Neuronal stem cell (in vitro differentiated cells): ENCODE measurements around the gene NPAS2.

ENCODE experiments used
- DNase-seq: peaks from one replicate; pipeline ENCODE4 v3.0.0-alpha.2; 2013; ENCODE audit warnings: low spot score
- H2AFZ ChIP-seq: one replicate; pipeline ENCODE4 v1.6.1; 2013; ENCODE audit warnings: mild to moderate bottlenecking, low read length, inconsistent platforms
- H2AK5ac ChIP-seq: 2 replicates; pipeline ENCODE4 v1.6.1; 2013; ENCODE audit warnings: low read depth, mild to moderate bottlenecking, inconsistent platforms, low read length, moderate library complexity, mixed read lengths
- H2BK120ac ChIP-seq: 2 replicates; pipeline ENCODE4 v1.6.1; 2013; ENCODE audit warnings: low read depth, mild to moderate bottlenecking, inconsistent platforms, low read length, moderate library complexity, mixed read lengths
- H2BK12ac ChIP-seq: one replicate; pipeline ENCODE4 v1.6.1; 2013; ENCODE audit warnings: low read length, inconsistent platforms
- H2BK15ac ChIP-seq: 2 replicates; pipeline ENCODE4 v1.6.1; 2013; ENCODE audit warnings: mild to moderate bottlenecking, low read length, inconsistent platforms, mixed read lengths
- H2BK5ac ChIP-seq: one replicate; pipeline ENCODE4 v1.6.1; 2013; ENCODE audit warnings: inconsistent platforms, mild to moderate bottlenecking, low read length, moderate library complexity
- H3K14ac ChIP-seq: one replicate; pipeline ENCODE4 v1.6.1; 2013; ENCODE audit warnings: low read length, inconsistent platforms
- H3K18ac ChIP-seq: 2 replicates; pipeline ENCODE4 v1.6.1; 2013; ENCODE audit warnings: low read length, inconsistent platforms
- H3K23ac ChIP-seq: 2 replicates; pipeline ENCODE4 v1.6.1; 2013; ENCODE audit warnings: low read depth, mild to moderate bottlenecking, mixed read lengths, low read length, inconsistent platforms; ENCODE audit not compliant: poor library complexity
- H3K27ac ChIP-seq: replicated peaks from 3 replicates; pipeline ENCODE4 v1.5.1; 2013; ENCODE audit warnings: low read length, inconsistent platforms
- H3K27me3 ChIP-seq, 3 experiments: 2 replicates each; pipeline ENCODE4 v1.6.1; 2013; ENCODE audit warnings: low read length in 3 of 3, mild to moderate bottlenecking in 2 of 3, inconsistent platforms in 1 of 3, low read depth in 1 of 3, mixed read lengths in 1 of 3, moderate library complexity in 1 of 3; ENCODE audit not compliant: control insufficient read depth in 3 of 3, insufficient read depth in 3 of 3
- H3K36me3 ChIP-seq, 2 donors: replicated peaks in 1 of 2; 2 replicates each; pipeline ENCODE4 v1.6.1; 2013; ENCODE audit warnings: low read length in 2 of 2; ENCODE audit not compliant: control insufficient read depth in 2 of 2, insufficient read depth in 2 of 2
- H3K4ac ChIP-seq: 2 replicates; pipeline ENCODE4 v1.6.1; 2013; ENCODE audit warnings: inconsistent platforms, mild to moderate bottlenecking, low read length, moderate library complexity
- H3K4me1 ChIP-seq, 2 donors: 1 replicate in 1 of 2; 2 replicates in 1 of 2; pipeline ENCODE4 v1.6.1; 2013; ENCODE audit warnings: low read length in 2 of 2, low read depth in 1 of 2; ENCODE audit not compliant: control insufficient read depth in 2 of 2, insufficient read depth in 1 of 2
- H3K4me2 ChIP-seq: one replicate; pipeline ENCODE4 v1.6.1; 2013; ENCODE audit warnings: mild to moderate bottlenecking, low read length, inconsistent platforms; ENCODE audit not compliant: insufficient read depth, poor library complexity, severe bottlenecking
- H3K4me3 ChIP-seq, 2 donors: 2 replicates each; pipeline ENCODE4 v1.5.1; 2013; ENCODE audit warnings: low read length in 2 of 2, mild to moderate bottlenecking in 2 of 2, inconsistent platforms in 1 of 2, moderate library complexity in 1 of 2
- H3K79me1 ChIP-seq: one replicate; pipeline ENCODE4 v1.6.1; 2013; ENCODE audit warnings: low read depth, mild to moderate bottlenecking, inconsistent platforms, low read length, moderate library complexity
- H3K9ac ChIP-seq: one replicate; pipeline ENCODE4 v1.6.1; 2013; ENCODE audit warnings: mild to moderate bottlenecking, low read depth, low read length, inconsistent platforms; ENCODE audit not compliant: poor library complexity
- H3K9me3 ChIP-seq, 2 donors: replicated peaks in 1 of 2; 2 replicates each; pipeline versions ENCODE3 to v1.6.1; 2013; ENCODE audit warnings: low read length in 2 of 2, mild to moderate bottlenecking in 2 of 2, inconsistent platforms in 1 of 2, low read depth in 1 of 2, mixed read lengths in 1 of 2, moderate library complexity in 1 of 2; ENCODE audit not compliant: control insufficient read depth in 2 of 2, insufficient read depth in 1 of 2
- H4K8ac ChIP-seq: one replicate; pipeline ENCODE4 v1.6.1; 2013; ENCODE audit warnings: low read depth, mild to moderate bottlenecking, inconsistent platforms, low read length, moderate library complexity
- H4K91ac ChIP-seq: one replicate; pipeline ENCODE4 v1.6.1; 2013; ENCODE audit warnings: low read length, low read depth, mild to moderate bottlenecking, inconsistent platforms; ENCODE audit not compliant: poor library complexity
- WGBS, 2 donors: extraction: QIAGEN DNeasy Blood & Tissue Kit; methylation state at CpG; one replicate each; pipeline ENCODE4 v1.1.7; 2013; ENCODE audit warnings: missing lambda C conversion rate in 2 of 2, mixed read lengths in 1 of 2; ENCODE audit not compliant: insufficient read length in 2 of 2, insufficient replicate concordance in 1 of 2; ENCODE audit errors: extremely low coverage in 2 of 2; 5-methylcytosine and 5-hydroxymethylcytosine counted together

NPAS2 gene

GRCh38 chr2:100835006-100835659 lies 15.2 kb downstream of the NPAS2 start:
- no peak overlapping the region for H2BK12ac ChIP-seq
- H3K4me2 ChIP-seq = no peak overlapping the region
- no peaks in the 10 kb centered on the region for H3K36me3 ChIP-seq
- H2BK120ac ChIP-seq = no peak overlapping the region
- H3K4me1 ChIP-seq = no peaks in the 10 kb centered on the region
- no peak overlapping the region for H4K8ac ChIP-seq
- no peaks in the 10 kb centered on the region for H3K79me1 ChIP-seq
- no peak overlapping the region for H3K27ac ChIP-seq
- no peak overlapping the region for H2AFZ ChIP-seq
- no peak overlapping the region for H4K91ac ChIP-seq
- H2AK5ac ChIP-seq = no peak overlapping the region
- no peaks in the 10 kb centered on the region for H3K9me3 ChIP-seq
- H3K18ac ChIP-seq = no peak overlapping the region
- no CpG with 5 or more reads among the region's 16 CpGs for WGBS, 2 donors
- H2BK5ac ChIP-seq = no peak overlapping the region
- no peak overlapping the region for H3K23ac ChIP-seq
- H3K14ac ChIP-seq = no peak overlapping the region
- H3K9ac ChIP-seq = no peak overlapping the region
- peaks cover 0 to 3% (median 0%) of the 10 kb centered on the region in 3 experiments for H3K27me3 ChIP-seq
- no peak for DNase-seq
- H2BK15ac ChIP-seq = no peak overlapping the region
- H3K4me3 ChIP-seq = no peak overlapping the region
- H3K4ac ChIP-seq = no peak overlapping the region

GRCh38 chr2:100840519-100840918 lies 20.6 kb downstream of the NPAS2 start:
- Histone ChIP-seq H2BK15ac (no peak overlapping the region), H3K9ac (no peak overlapping the region), H3K79me1 (no peaks in the 10 kb centered on the region), H2BK5ac (no peak overlapping the region), H3K4ac (no peak overlapping the region), H3K4me3 (no peak overlapping the region), H2AK5ac (no peak overlapping the region), H2BK12ac (no peak overlapping the region), H3K27me3 (peaks cover 0 to 2% (median 0%) of the 10 kb centered on the region in 3 experiments), H3K23ac (no peak overlapping the region), H3K4me2 (no peak overlapping the region), H3K18ac (no peak overlapping the region), H3K4me1 (no peaks in the 10 kb centered on the region), H2AFZ (no peak overlapping the region), H3K36me3 (no peaks in the 10 kb centered on the region), H3K14ac (no peak overlapping the region), H4K91ac (no peak overlapping the region), H4K8ac (no peak overlapping the region), H2BK120ac (no peak overlapping the region), H3K27ac (no peak overlapping the region), H3K9me3 (no peaks in the 10 kb centered on the region)
- WGBS, 2 donors = no CpG with 5 or more reads among the region's 7 CpGs
- no peak for DNase-seq

GRCh38 chr2:100842241-100842922 lies 22.4 kb downstream of the NPAS2 start:
- no peak overlapping the region for H2AK5ac ChIP-seq
- H2BK120ac ChIP-seq = no peak overlapping the region
- no peak overlapping the region for H3K4me3 ChIP-seq
- H2BK5ac ChIP-seq = no peak overlapping the region
- H4K91ac ChIP-seq = no peak overlapping the region
- no peak overlapping the region for H2BK12ac ChIP-seq
- no peak overlapping the region for H3K27ac ChIP-seq
- H2AFZ ChIP-seq = no peak overlapping the region
- no peaks in the 10 kb centered on the region for H3K4me1 ChIP-seq
- H3K4me2 ChIP-seq = no peak overlapping the region
- no CpG with 5 or more reads among the region's 9 CpGs for WGBS, 2 donors
- H3K23ac ChIP-seq = no peak overlapping the region
- H3K14ac ChIP-seq = no peak overlapping the region
- no peak overlapping the region for H3K4ac ChIP-seq
- no peaks in the 10 kb centered on the region for H3K9me3 ChIP-seq
- no peak overlapping the region for H4K8ac ChIP-seq
- no peak overlapping the region for H3K9ac ChIP-seq
- H3K27me3 ChIP-seq = peaks cover 0 to 2% (median 0%) of the 10 kb centered on the region in 3 experiments
- no peaks in the 10 kb centered on the region for H3K36me3 ChIP-seq
- H3K18ac ChIP-seq = no peak overlapping the region
- no peaks in the 10 kb centered on the region for H3K79me1 ChIP-seq
- no peak for DNase-seq
- no peak overlapping the region for H2BK15ac ChIP-seq

- Histone ChIP-seq H3K4me2 (no peak overlapping the region), H3K9ac (no peak overlapping the region), H2AK5ac (no peak overlapping the region), H3K27ac (no peak overlapping the region), H2BK5ac (no peak overlapping the region), H3K23ac (no peak overlapping the region), H3K4me1 (no peaks in the 10 kb centered on the region), H3K4me3 (no peak overlapping the region), H2BK120ac (no peak overlapping the region), H3K27me3 (peaks cover 0 to 2% (median 0%) of the 10 kb centered on the region in 3 experiments), H4K8ac (no peak overlapping the region), H2AFZ (no peak overlapping the region), H3K36me3 (no peaks in the 10 kb centered on the region), H3K18ac (no peak overlapping the region), H2BK15ac (no peak overlapping the region), H3K79me1 (no peaks in the 10 kb centered on the region), H3K4ac (no peak overlapping the region), H3K14ac (no peak overlapping the region), H4K91ac (no peak overlapping the region), H2BK12ac (no peak overlapping the region), H3K9me3 (no peaks in the 10 kb centered on the region)
- no CpG with 5 or more reads among the region's 7 CpGs for WGBS, 2 donors
- DNase-seq = no peak
Observed at GRCh38 chr2:100844514-100844913, 24.6 kb downstream of the NPAS2 start.
